ENCODE results near the gene LTF. TPM values are rescaled to one million over a fixed set of nuclear protein-coding genes. Genes with fewer than 3 reads are reported as not detected.

Gene LTF
- total RNA-seq, 1 donor from 2014 or later, result not detected

- TF ChIP-seq CTCF (IDR thresholded peaks at IDR 0.05), result no peak
- ChIA-PET CTCF (interaction anchor here (1.2 to 1.5 kb wide), 2 partner anchors 90 to 161 kb away, joined by 3 read pairs; no protein-coding TSS in a partner anchor), POLR2A (no interaction called here)
- no peaks in the 10 kb centered on the region for H3K9me3 Mint-ChIP-seq
- no peak for ATAC-seq (ENCODE audit: low read depth)
- H3K27me3 Mint-ChIP-seq, result peaks cover 15% of the 10 kb centered on the region
- H3K36me3 Mint-ChIP-seq (ENCODE audit: low read depth), result no peaks in the 10 kb centered on the region
- H3K4me1 Mint-ChIP-seq, result no peaks in the 10 kb centered on the region
- no peak for DNase-seq
- no peak overlapping the region for H3K4me3 Mint-ChIP-seq
- intact Hi-C loops (cut with micrococcal nuclease), result no loop called here
- no peak overlapping the region for H3K27ac Mint-ChIP-seq
Measured at GRCh38 chr3:46468753-46469600, 4.3 kb upstream of the LTF start.

GRCh38 chr3:46467562-46467961 lies 2.9 kb upstream of the LTF start:
- CTCF ChIA-PET, result interaction anchor here (1.3 kb wide), 1 partner anchor 20 kb away, joined by 5 read pairs; no protein-coding TSS in a partner anchor
- H3K27me3 Mint-ChIP-seq, result peaks cover 26% of the 10 kb centered on the region
- DNase-seq, result no peak
- no peak for TF ChIP-seq CTCF (IDR thresholded peaks at IDR 0.05)
- intact Hi-C loops (cut with micrococcal nuclease), result no loop called here
- H3K4me1 Mint-ChIP-seq, result no peaks in the 10 kb centered on the region
- no peak overlapping the region for H3K4me3 Mint-ChIP-seq
- no peaks in the 10 kb centered on the region for H3K9me3 Mint-ChIP-seq
- no peak overlapping the region for H3K27ac Mint-ChIP-seq
- POLR2A ChIA-PET, result no interaction called here
- H3K36me3 Mint-ChIP-seq (ENCODE audit: low read depth), result no peaks in the 10 kb centered on the region
- no peak for ATAC-seq (ENCODE audit: low read depth)

GRCh38 chr3:46466871-46467403 lies 2.2 kb upstream of the LTF start:
- no peaks in the 10 kb centered on the region for H3K9me3 Mint-ChIP-seq
- H3K4me3 Mint-ChIP-seq, result no peak overlapping the region
- peaks cover 33% of the 10 kb centered on the region for H3K27me3 Mint-ChIP-seq
- no peaks in the 10 kb centered on the region for H3K4me1 Mint-ChIP-seq
- intact Hi-C loops (cut with micrococcal nuclease), result no loop called here
- ChIA-PET POLR2A (no interaction called here), CTCF (interaction anchor here (1.3 kb wide), 1 partner anchor 21 kb away, joined by 5 read pairs; no protein-coding TSS in a partner anchor)
- TF ChIP-seq CTCF (IDR thresholded peaks at IDR 0.05), result no peak
- ATAC-seq (ENCODE audit: low read depth) (no peak), DNase-seq (no peak)
- H3K36me3 Mint-ChIP-seq (ENCODE audit: low read depth), result no peaks in the 10 kb centered on the region
- H3K27ac Mint-ChIP-seq, result no peak overlapping the region

- ATAC-seq (ENCODE audit: low read depth) (no peak), DNase-seq (no peak)
- TF ChIP-seq CTCF (IDR thresholded peaks at IDR 0.05), result no peak
- Mint-ChIP-seq H3K4me3 (no peak overlapping the region), H3K27ac (no peak overlapping the region), H3K27me3 (peaks cover 35% of the 10 kb centered on the region), H3K9me3 (peaks cover 2% of the 10 kb centered on the region), H3K36me3 (ENCODE audit: low read depth) (no peaks in the 10 kb centered on the region), H3K4me1 (no peaks in the 10 kb centered on the region)
- intact Hi-C loops (cut with micrococcal nuclease), result no loop called here
- CTCF ChIA-PET, result no interaction called here
- POLR2A ChIA-PET, result no interaction called here
Measured at GRCh38 chr3:46466273-46466672, 1.6 kb upstream of the LTF start.

GRCh38 chr3:46465196-46465520 lies 453 bp upstream of the LTF start:
- no peak overlapping the region for H3K27ac Mint-ChIP-seq
- H3K9me3 Mint-ChIP-seq, result peaks cover 8% of the 10 kb centered on the region
- DNase-seq (no peak), ATAC-seq (ENCODE audit: low read depth) (no peak)
- POLR2A ChIA-PET, result no interaction called here
- TF ChIP-seq CTCF (IDR thresholded peaks at IDR 0.05), result no peak
- H3K4me1 Mint-ChIP-seq, result no peaks in the 10 kb centered on the region
- H3K27me3 Mint-ChIP-seq, result peaks cover 40% of the 10 kb centered on the region
- H3K36me3 Mint-ChIP-seq (ENCODE audit: low read depth), result no peaks in the 10 kb centered on the region
- CTCF ChIA-PET, result no interaction called here
- no peak overlapping the region for H3K4me3 Mint-ChIP-seq
- intact Hi-C loops (cut with micrococcal nuclease), result no loop called here

Data from activated B cell treated with CpG ODN at 0.5 μM for 24 hours (primary cell).